KMS-11 (cell line): ENCODE results near the gene TCAP.
"Not testable (repeated sequence)": the region's sequence is repeated elsewhere in the genome, so short reads cannot be mapped to it uniquely, and the experiment has no call there.

Experiments used
- H2AFZ ChIP-seq: fragments of 200-600 bp; sonication (generic); 2 replicates; pipeline ENCODE4 v1.6.1; 2016; ENCODE audit warnings: antibody characterized with exemption, mixed run types, low read depth
- H3K27ac ChIP-seq: fragments of 200-600 bp; sonication (generic); 2 replicates; pipeline ENCODE4 v1.6.1; 2016; ENCODE audit warnings: mild to moderate bottlenecking, mixed run types
- H3K27me3 ChIP-seq: fragments of 200-600 bp; sonication (generic); 2 replicates; pipeline ENCODE4 v1.6.1; 2017; ENCODE audit warnings: mild to moderate bottlenecking, low read depth, mixed run types, moderate library complexity; ENCODE audit not compliant: insufficient read depth
- H3K36me3 ChIP-seq: fragments of 200-600 bp; sonication (generic); 2 replicates; pipeline ENCODE4 v1.6.1; 2017; ENCODE audit warnings: mild to moderate bottlenecking, mixed run types; ENCODE audit not compliant: insufficient read depth
- H3K4me1 ChIP-seq: fragments of 200-600 bp; sonication (generic); 2 replicates; pipeline ENCODE4 v1.6.1; 2016; ENCODE audit warnings: mild to moderate bottlenecking, low read depth, mixed run types; ENCODE audit not compliant: poor library complexity, severe bottlenecking
- H3K4me2 ChIP-seq: fragments of 200-600 bp; sonication (generic); 2 replicates; pipeline ENCODE4 v1.7.0; 2016; ENCODE audit warnings: mild to moderate bottlenecking, mixed run types
- H3K4me3 ChIP-seq: fragments of 200-600 bp; sonication (generic); IDR thresholded peaks from 2 replicates; pipeline ENCODE4 v1.6.1; 2017; ENCODE audit warnings: low read depth, low read length, mixed read lengths; ENCODE audit not compliant: insufficient read depth
- H3K79me2 ChIP-seq: fragments of 200-600 bp; sonication (generic); 2 replicates; pipeline ENCODE4 v1.6.1; 2016; ENCODE audit warnings: low read depth, mixed run types; ENCODE audit not compliant: insufficient read depth
- H3K9ac ChIP-seq: fragments of 200-600 bp; sonication (generic); 2 replicates; pipeline ENCODE4 v1.6.1; 2016; ENCODE audit warnings: mild to moderate bottlenecking, mixed run types
- H4K20me1 ChIP-seq: fragments of 200-600 bp; sonication (generic); 2 replicates; pipeline ENCODE4 v1.6.1; 2016; ENCODE audit warnings: mild to moderate bottlenecking, mixed run types; ENCODE audit not compliant: insufficient read depth
- CTCF ChIP-seq: fragments of 200-600 bp; sonication (generic); conservative IDR thresholded peaks from 2 replicates; pipeline ENCODE4 v1.6.1; 2017; ENCODE audit warnings: low read depth, mild to moderate bottlenecking, antibody characterized with exemption, low read length, moderate library complexity, mixed read lengths

Gene TCAP

GRCh38 chr17:39706383-39706782 lies 41.2 kb downstream of the TCAP start:
- Histone ChIP-seq H3K79me2 (no peaks in the 10 kb centered on the region), H3K4me3 (no peak overlapping the region), H3K27me3 (no peaks in the 10 kb centered on the region), H4K20me1 (no peaks in the 10 kb centered on the region), H3K9ac (no peak overlapping the region), H3K27ac (no peak overlapping the region), H2AFZ (no peak overlapping the region), H3K4me1 (peaks cover 59% of the 10 kb centered on the region), H3K4me2 (no peak overlapping the region), H3K36me3 (no peaks in the 10 kb centered on the region)
- no peak for TF ChIP-seq CTCF

- no peak overlapping the region for H3K27ac ChIP-seq
- H3K4me3 ChIP-seq: no peak overlapping the region
- H3K4me2 ChIP-seq: no peak overlapping the region; the same call in 1 of the 2 replicates
- H3K27me3 ChIP-seq: no peaks in the 10 kb centered on the region
- H2AFZ ChIP-seq: no peak overlapping the region
- H3K36me3 ChIP-seq: no peaks in the 10 kb centered on the region
- no peaks in the 10 kb centered on the region for H3K79me2 ChIP-seq
- H3K9ac ChIP-seq: no peak overlapping the region
- H3K4me1 ChIP-seq: peaks cover 54% of the 10 kb centered on the region
- no peak for TF ChIP-seq CTCF
- H4K20me1 ChIP-seq: no peaks in the 10 kb centered on the region
Measured at GRCh38 chr17:39706921-39707337, 41.8 kb downstream of the TCAP start.

- H3K27me3 ChIP-seq: no peaks in the 10 kb centered on the region
- no peak overlapping the region for H3K4me3 ChIP-seq
- no peaks in the 10 kb centered on the region for H4K20me1 ChIP-seq
- H2AFZ ChIP-seq: no peak overlapping the region
- no peak overlapping the region for H3K9ac ChIP-seq
- H3K36me3 ChIP-seq: no peaks in the 10 kb centered on the region
- no peak overlapping the region for H3K4me2 ChIP-seq
- H3K4me1 ChIP-seq: peaks cover 29% of the 10 kb centered on the region
- TF ChIP-seq CTCF: no peak
- no peak overlapping the region for H3K27ac ChIP-seq
- no peaks in the 10 kb centered on the region for H3K79me2 ChIP-seq
Measured at GRCh38 chr17:39709319-39709997, 44.3 kb downstream of the TCAP start.

- H3K4me3 ChIP-seq: no peak overlapping the region
- no peaks in the 10 kb centered on the region for H3K79me2 ChIP-seq
- H3K4me1 ChIP-seq: peaks cover 20% of the 10 kb centered on the region
- no peaks in the 10 kb centered on the region for H4K20me1 ChIP-seq
- no peak overlapping the region for H2AFZ ChIP-seq
- no peak for TF ChIP-seq CTCF
- H3K4me2 ChIP-seq: no peak overlapping the region
- no peak overlapping the region for H3K9ac ChIP-seq
- H3K27ac ChIP-seq: no peak overlapping the region
- no peaks in the 10 kb centered on the region for H3K36me3 ChIP-seq
- no peaks in the 10 kb centered on the region for H3K27me3 ChIP-seq
Measured at GRCh38 chr17:39709998-39710964, 45.1 kb downstream of the TCAP start.

GRCh38 chr17:39711071-39711470 lies 45.9 kb downstream of the TCAP start:
- not testable (repeated sequence) for H3K79me2 ChIP-seq, H3K27ac ChIP-seq, H3K36me3 ChIP-seq, H4K20me1 ChIP-seq, H3K9ac ChIP-seq, H2AFZ ChIP-seq, H3K27me3 ChIP-seq, H3K4me3 ChIP-seq, H3K4me2 ChIP-seq
- peaks cover 14% of the 10 kb centered on the region for H3K4me1 ChIP-seq
